CD14-positive monocyte (primary cell): ENCODE data around the gene HOXD10. TPM values are rescaled to one million over a fixed set of nuclear protein-coding genes. Genes with fewer than 3 reads are reported as not detected.

Experiments
- DNase-seq, 3 donors: peaks; one replicate each; pipeline ENCODE4 v3.0.0-alpha.2; 2011 to 2022
- H2AFZ ChIP-seq: 2 replicates; pipeline ENCODE4 v1.6.0; 2012; ENCODE audit warnings: mild to moderate bottlenecking, low read depth, low read length, inconsistent platforms; ENCODE audit not compliant: insufficient read depth, poor library complexity, severe bottlenecking
- H3K27ac ChIP-seq, 2 donors: 1 replicate in 1 of 2; 2 replicates in 1 of 2; pipeline ENCODE4 v1.5.1; 2012 to 2013; ENCODE audit warnings: low read length in 2 of 2, control low read depth in 1 of 2, inconsistent platforms in 1 of 2, low read depth in 1 of 2, mild to moderate bottlenecking in 1 of 2
- H3K27me3 ChIP-seq, 2 donors: one replicate each; pipeline versions ENCODE4 v1.6.0 to v1.6.1; 2011 to 2013; ENCODE audit warnings: low read length in 2 of 2; ENCODE audit not compliant: control insufficient read depth in 2 of 2, insufficient read depth in 2 of 2
- H3K36me3 ChIP-seq, 2 donors: replicated peaks in 1 of 2; 1 replicate in 1 of 2; 2 replicates in 1 of 2; pipeline versions ENCODE4 v1.5.1 to v1.6.1; 2012 to 2013; ENCODE audit warnings: low read length in 2 of 2, control low read depth in 1 of 2, inconsistent platforms in 1 of 2, mild to moderate bottlenecking in 1 of 2; ENCODE audit not compliant: insufficient read depth in 2 of 2, control insufficient read depth in 1 of 2
- H3K4me1 ChIP-seq, 2 donors: 1 replicate in 1 of 2; 2 replicates in 1 of 2; pipeline versions ENCODE4 v1.5.1 to v1.6.1; 2012 to 2013; ENCODE audit warnings: low read length in 2 of 2, control low read depth in 1 of 2, inconsistent platforms in 1 of 2, mild to moderate bottlenecking in 1 of 2, moderate library complexity in 1 of 2; ENCODE audit not compliant: insufficient read depth in 2 of 2, control insufficient read depth in 1 of 2
- H3K4me2 ChIP-seq: replicated peaks from 2 replicates; pipeline ENCODE3; 2012; ENCODE audit warnings: low read length, moderate library complexity, mild to moderate bottlenecking; ENCODE audit not compliant: poor library complexity, severe bottlenecking; ENCODE audit errors: extremely low read depth
- H3K4me3 ChIP-seq, 3 experiments: fragments of 200-600 bp in 1 of 3; sonication (generic) in 1 of 3; replicated peaks in 1 of 3; 1 replicate in 2 of 3; 2 replicates in 1 of 3; pipeline ENCODE4 v1.5.1; 2011 to 2013; ENCODE audit warnings: low read length in 3 of 3, mild to moderate bottlenecking in 3 of 3, control low read depth in 2 of 3, low read depth in 2 of 3, inconsistent platforms in 1 of 3, moderate library complexity in 1 of 3
- H3K79me2 ChIP-seq: 2 replicates; pipeline ENCODE4 v1.6.0; 2012; ENCODE audit warnings: mild to moderate bottlenecking, control low read depth, inconsistent platforms, low read length, moderate library complexity; ENCODE audit not compliant: insufficient read depth
- H3K9ac ChIP-seq: 2 replicates; pipeline ENCODE4 v1.6.0; 2017; ENCODE audit warnings: low read length, mild to moderate bottlenecking; ENCODE audit not compliant: insufficient read depth, poor library complexity, severe bottlenecking
- H3K9me3 ChIP-seq, 2 donors: replicated peaks in 1 of 2; 1 replicate in 1 of 2; 2 replicates in 1 of 2; pipeline versions ENCODE4 v1.5.1 to v1.6.1; 2012 to 2013; ENCODE audit warnings: low read length in 2 of 2, control low read depth in 1 of 2; ENCODE audit not compliant: control insufficient read depth in 1 of 2, insufficient read depth in 1 of 2
- H4K20me1 ChIP-seq: 2 replicates; pipeline ENCODE4 v1.6.0; 2012; ENCODE audit warnings: mild to moderate bottlenecking, low read length, control low read depth, moderate library complexity; ENCODE audit not compliant: insufficient read depth
- H3K27ac Mint-ChIP-seq, 7 donors: one replicate each; pipeline ENCODE4 v1.8.0; 2020; ENCODE audit warnings: mild to moderate bottlenecking in 7 of 7, mixed read lengths in 7 of 7, moderate library complexity in 6 of 7, inconsistent platforms in 2 of 7
- H3K27me3 Mint-ChIP-seq, 3 donors: one replicate each; pipeline ENCODE4 v1.8.0; 2021 to 2022; ENCODE audit warnings: low read depth in 3 of 3, mild to moderate bottlenecking in 3 of 3, mixed read lengths in 3 of 3, moderate library complexity in 3 of 3, inconsistent platforms in 1 of 3
- H3K36me3 Mint-ChIP-seq, 2 donors: one replicate each; pipeline ENCODE4 v1.8.0; 2020; ENCODE audit warnings: mixed read lengths in 2 of 2, inconsistent platforms in 1 of 2, mild to moderate bottlenecking in 1 of 2
- H3K4me1 Mint-ChIP-seq: one replicate; pipeline ENCODE4 v1.8.0; 2020; ENCODE audit warnings: mild to moderate bottlenecking, mixed read lengths
- H3K4me3 Mint-ChIP-seq, 2 donors: one replicate each; pipeline ENCODE4 v1.8.0; 2020; ENCODE audit warnings: mild to moderate bottlenecking in 2 of 2, mixed read lengths in 2 of 2, moderate library complexity in 1 of 2
- H3K9me3 Mint-ChIP-seq, 7 donors: one replicate each; pipeline ENCODE4 v1.8.0; 2020 to 2022; ENCODE audit warnings: mixed read lengths in 7 of 7, mild to moderate bottlenecking in 6 of 7, moderate library complexity in 6 of 7, inconsistent platforms in 2 of 7
- CTCF ChIP-seq: fragments of 200-600 bp; IDR thresholded peaks from one replicate; pipeline ENCODE4 v1.8.0; 2022; ENCODE audit warnings: antibody characterized with exemption, mild to moderate bottlenecking
- WGBS: methylation state at CpG from one replicate; pipeline ENCODE4 v1.1.5; 2013; ENCODE audit warnings: missing lambda C conversion rate; ENCODE audit not compliant: insufficient coverage; 5-methylcytosine and 5-hydroxymethylcytosine counted together
- intact Hi-C, 2 donors: fragments of 100-400 bp; cut with micrococcal nuclease; formaldehyde crosslinking; loops; one replicate each; pipeline versions ENCODE4 v1.15.0 to v1.15.1; 2023
- polyA plus RNA-seq, 3 donors: library from polyadenylated mRNA; depleted of rRNA in 1 of 3; unstranded in 2 of 3; stranded (reverse) in 1 of 3; fragments of 300-500 nt in 2 of 3; fragments of >200 nt in 1 of 3; fragmentation: Illumina TruSeq in 2 of 3; gene quantifications; 1 replicate in 2 of 3; 2 replicates in 1 of 3; pipeline ENCODE4 v1.2.3, GENCODE V29; 2012 to 2021

HOXD10 gene
- polyA plus RNA-seq, 3 donors: not detected

GRCh38 chr2:176138526-176138922, 21.9 kb downstream of the HOXD10 start:
- peaks cover 0 to 34% (median 26%) of the 10 kb centered on the region in 7 donors for H3K9me3 Mint-ChIP-seq
- H4K20me1 ChIP-seq: no peaks in the 10 kb centered on the region
- H3K27ac Mint-ChIP-seq: no peak overlapping the region
- H2AFZ ChIP-seq: no peak overlapping the region
- H3K4me2 ChIP-seq: no peak overlapping the region
- H3K9ac ChIP-seq: no peak overlapping the region
- H3K27me3 Mint-ChIP-seq: peaks cover 93 to 100% (median 94%) of the 10 kb centered on the region in 3 donors
- no peaks in the 10 kb centered on the region for H3K79me2 ChIP-seq
- no peak for DNase-seq
- intact Hi-C loops: no loop called here
- WGBS: 15% methylated on average over 9 of the region's 14 CpGs
- no peak overlapping the region for H3K27ac ChIP-seq
- no peak for TF ChIP-seq CTCF
- H3K9me3 ChIP-seq: peaks cover 7 to 50% of the 10 kb centered on the region in 2 donors
- H3K36me3 Mint-ChIP-seq: peaks cover 0 to 10% of the 10 kb centered on the region in 2 donors
- no peak overlapping the region for H3K4me3 ChIP-seq
- H3K36me3 ChIP-seq: no peaks in the 10 kb centered on the region
- H3K4me3 Mint-ChIP-seq: peak overlapping the region in 1 of 2 donors; percentile 68
- H3K27me3 ChIP-seq: peaks cover 98 to 99% of the 10 kb centered on the region in 2 donors
- peaks cover 31% of the 10 kb centered on the region for H3K4me1 Mint-ChIP-seq
- H3K4me1 ChIP-seq: peaks cover 17 to 19% of the 10 kb centered on the region in 2 donors

- Histone ChIP-seq H3K4me2 (no peak overlapping the region), H3K9me3 (peaks cover 7 to 49% of the 10 kb centered on the region in 2 donors), H4K20me1 (no peaks in the 10 kb centered on the region), H3K27ac (no peak overlapping the region), H3K79me2 (no peaks in the 10 kb centered on the region), H3K4me1 (peaks cover 17 to 19% of the 10 kb centered on the region in 2 donors), H3K9ac (no peak overlapping the region), H2AFZ (no peak overlapping the region), H3K36me3 (no peaks in the 10 kb centered on the region), H3K27me3 (peaks cover 98 to 99% of the 10 kb centered on the region in 2 donors), H3K4me3 (no peak overlapping the region)
- Mint-ChIP-seq H3K27me3 (peaks cover 93 to 100% (median 93%) of the 10 kb centered on the region in 3 donors), H3K9me3 (peaks cover 0 to 34% (median 26%) of the 10 kb centered on the region in 7 donors), H3K4me1 (peaks cover 31% of the 10 kb centered on the region), H3K36me3 (peaks cover 0 to 10% of the 10 kb centered on the region in 2 donors), H3K27ac (no peak overlapping the region), H3K4me3 (peak overlapping the region in 1 of 2 donors; percentile 68)
- TF ChIP-seq CTCF: no peak
- no peak for DNase-seq
- intact Hi-C loops: no loop called here
- WGBS: 5% methylated on average over 20 of the region's 28 CpGs
These were observed 22.5 kb downstream of the HOXD10 start for GRCh38 chr2:176138923-176139660.
